IMR-90 (cell line): ENCODE measurements around the gene AGBL2. TPM values are rescaled to one million over a fixed set of nuclear protein-coding genes. Genes with fewer than 3 reads are reported as not detected.

ENCODE experiments used
- ATAC-seq: fragments of 200-7000 bp; cut with Tn5 transposase; 2 replicates; pipeline ENCODE4 v1.9.1; 2020; ENCODE audit warnings: low read depth, mild to moderate bottlenecking, moderate library complexity
- BruUV-seq: library from RNA; stranded (reverse); fragments of 400-500 nt; replicated peaks from 2 replicates; lab custom pipeline; 2021; lab: Mats Ljungman, UMichigan
- CTCF ChIA-PET: fragments of 300-600 bp; formaldehyde crosslinking; extraction: SDS; loops from one replicate; lab custom pipeline; 2021; ENCODE audit warnings: antibody characterized with exemption; lab: Yijun Ruan, JAX
- POLR2A ChIA-PET: fragments of 300-600 bp; sonication (Branson Sonifier 250); formaldehyde crosslinking; loops from one replicate; lab custom pipeline; 2022; ENCODE audit warnings: antibody characterized with exemption; ENCODE audit not compliant: unreplicated experiment; lab: Charles Lee
- DNase-seq: peaks from one replicate; pipeline ENCODE4 v3.0.0; 2013
- H2AFZ ChIP-seq: replicated peaks from 2 replicates; pipeline ENCODE3; 2013; ENCODE audit warnings: low read length, mild to moderate bottlenecking; ENCODE audit not compliant: poor library complexity
- H2AK5ac ChIP-seq: 2 replicates; pipeline ENCODE4 v1.6.1; 2013; ENCODE audit warnings: low read depth, low read length, inconsistent platforms
- H2AK9ac ChIP-seq: replicated peaks from 2 replicates; pipeline ENCODE3; 2013; ENCODE audit warnings: mild to moderate bottlenecking, low read depth, low read length, moderate library complexity; ENCODE audit not compliant: poor library complexity
- H2BK120ac ChIP-seq: 2 replicates; pipeline ENCODE4 v1.6.1; 2013; ENCODE audit warnings: low read depth, low read length, inconsistent platforms
- H2BK15ac ChIP-seq: 3 replicates; pipeline ENCODE4 v1.6.1; 2013; ENCODE audit warnings: low read depth, low read length, inconsistent platforms
- H2BK20ac ChIP-seq: 2 replicates; pipeline ENCODE4 v1.6.1; 2013; ENCODE audit warnings: low read depth, mild to moderate bottlenecking, inconsistent platforms, low read length, moderate library complexity
- H2BK5ac ChIP-seq: 2 replicates; pipeline ENCODE4 v1.6.1; 2013; ENCODE audit warnings: mild to moderate bottlenecking, low read depth, low read length, inconsistent platforms; ENCODE audit not compliant: poor library complexity, severe bottlenecking
- H3K14ac ChIP-seq: replicated peaks from 2 replicates; pipeline ENCODE4 v1.6.1; 2013; ENCODE audit warnings: low read depth, low read length, inconsistent platforms
- H3K18ac ChIP-seq: 2 replicates; pipeline ENCODE4 v1.6.1; 2013; ENCODE audit warnings: low read depth, low read length, control low read depth
- H3K23ac ChIP-seq: 2 replicates; pipeline ENCODE4 v1.6.1; 2013; ENCODE audit warnings: low read depth, low read length, inconsistent platforms
- H3K27ac ChIP-seq: 2 replicates; pipeline ENCODE4 v1.5.1; 2013; ENCODE audit warnings: mild to moderate bottlenecking, control low read depth, low read length; ENCODE audit not compliant: insufficient read depth
- H3K27me3 ChIP-seq: 2 replicates; pipeline ENCODE4 v1.6.1; 2013; ENCODE audit warnings: low read length; ENCODE audit not compliant: control insufficient read depth, insufficient read depth
- H3K36me3 ChIP-seq: 2 replicates; pipeline ENCODE4 v1.6.1; 2013; ENCODE audit warnings: low read length, mixed read lengths; ENCODE audit not compliant: control insufficient read depth, insufficient read depth
- H3K4ac ChIP-seq: 2 replicates; pipeline ENCODE4 v1.6.1; 2013; ENCODE audit warnings: low read depth, low read length, inconsistent platforms
- H3K4me1 ChIP-seq: 2 replicates; pipeline ENCODE4 v1.6.1; 2013; ENCODE audit warnings: low read length, mixed read lengths; ENCODE audit not compliant: control insufficient read depth, insufficient read depth
- H3K4me2 ChIP-seq: 2 replicates; pipeline ENCODE4 v1.6.1; 2013; ENCODE audit warnings: low read depth, mild to moderate bottlenecking, control low read depth, low read length, moderate library complexity
- H3K4me3 ChIP-seq: 2 replicates; pipeline ENCODE4 v1.5.1; 2013; ENCODE audit warnings: low read depth, mild to moderate bottlenecking, control low read depth, low read length, moderate library complexity; ENCODE audit not compliant: insufficient read depth
- H3K56ac ChIP-seq: 2 replicates; pipeline ENCODE4 v1.6.1; 2013; ENCODE audit warnings: low read length, inconsistent platforms; ENCODE audit not compliant: insufficient read depth; ENCODE audit errors: extremely low read depth
- H3K79me1 ChIP-seq, 2 experiments: 2 replicates each; pipeline ENCODE4 v1.6.1; 2013; ENCODE audit warnings: low read length in 2 of 2, inconsistent platforms in 1 of 2, low read depth in 1 of 2
- H3K9ac ChIP-seq: 2 replicates; pipeline ENCODE4 v1.6.1; 2013; ENCODE audit warnings: low read depth, low read length, control low read depth
- H3K9me1 ChIP-seq: 2 replicates; pipeline ENCODE4 v1.6.1; 2013; ENCODE audit warnings: low read length, inconsistent platforms; ENCODE audit not compliant: insufficient read depth
- H3K9me3 ChIP-seq: 2 replicates; pipeline ENCODE4 v1.6.1; 2013; ENCODE audit warnings: low read length; ENCODE audit not compliant: control insufficient read depth, insufficient read depth
- H4K20me1 ChIP-seq: 2 replicates; pipeline ENCODE4 v1.6.1; 2013; ENCODE audit warnings: low read length, inconsistent platforms; ENCODE audit not compliant: insufficient read depth
- H4K5ac ChIP-seq: 2 replicates; pipeline ENCODE4 v1.6.1; 2013; ENCODE audit warnings: mild to moderate bottlenecking, low read depth, low read length, control low read depth
- H4K8ac ChIP-seq, 2 experiments: 2 replicates each; pipeline ENCODE4 v1.6.1; 2013; ENCODE audit warnings: low read depth in 2 of 2, low read length in 2 of 2, control low read depth in 1 of 2, inconsistent platforms in 1 of 2
- H4K91ac ChIP-seq: 2 replicates; pipeline ENCODE4 v1.6.1; 2013; ENCODE audit warnings: low read depth, low read length, inconsistent platforms; ENCODE audit not compliant: insufficient read depth
- BHLHE40 ChIP-seq: fragments of 150-350 bp; IDR thresholded peaks from 2 replicates; pipeline ENCODE4 v1.6.1; 2016; ENCODE audit warnings: mild to moderate bottlenecking, low read depth, low read length
- CEBPB ChIP-seq: IDR thresholded peaks from 2 replicates; pipeline ENCODE4 v1.6.1; 2012; ENCODE audit warnings: low read depth, low read length, improper control_type of control experiment
- CHD1 ChIP-seq: IDR thresholded peaks from 2 replicates; pipeline ENCODE4 v1.6.1; 2012; ENCODE audit warnings: low read depth, low read length, improper control_type of control experiment
- CTCF ChIP-seq: conservative IDR thresholded peaks from 2 replicates; pipeline ENCODE4 v1.5.1; 2012; ENCODE audit warnings: mild to moderate bottlenecking, low read depth, low read length, improper control_type of control experiment
- ELK1 ChIP-seq: fragments of 150-350 bp; IDR thresholded peaks from 2 replicates; pipeline ENCODE4 v1.6.1; 2016; ENCODE audit warnings: low read depth, mild to moderate bottlenecking, low read length, moderate library complexity, borderline replicate concordance
- FOS ChIP-seq: fragments of 150-350 bp; IDR thresholded peaks from 2 replicates; pipeline ENCODE4 v1.6.1; 2016; ENCODE audit warnings: low read depth, low read length
- MAFK ChIP-seq: IDR thresholded peaks from 2 replicates; pipeline ENCODE4 v1.6.1; 2012; ENCODE audit warnings: low read depth, low read length, improper control_type of control experiment
- MAZ ChIP-seq: IDR thresholded peaks from 2 replicates; pipeline ENCODE4 v1.6.1; 2012; ENCODE audit warnings: low read depth, mild to moderate bottlenecking, low read length, improper control_type of control experiment, moderate library complexity, borderline replicate concordance
- MXI1 ChIP-seq: IDR thresholded peaks from 2 replicates; pipeline ENCODE4 v1.6.1; 2012; ENCODE audit warnings: low read depth, mild to moderate bottlenecking, low read length, moderate library complexity, borderline replicate concordance
- NFE2L2 ChIP-seq: fragments of 150-350 bp; IDR thresholded peaks from 2 replicates; pipeline ENCODE4 v1.6.1; 2016; ENCODE audit warnings: low read depth, mild to moderate bottlenecking, low read length
- POLR2A ChIP-seq: IDR thresholded peaks from 2 replicates; pipeline ENCODE4 v1.6.1; 2012; ENCODE audit warnings: mild to moderate bottlenecking, low read depth, low read length
- RAD21 ChIP-seq: IDR thresholded peaks from 2 replicates; pipeline ENCODE4 v1.6.1; 2012; ENCODE audit warnings: low read length, improper control_type of control experiment
- RCOR1 ChIP-seq: IDR thresholded peaks from 2 replicates; pipeline ENCODE4 v1.6.1; 2012; ENCODE audit warnings: mild to moderate bottlenecking, low read length, improper control_type of control experiment; ENCODE audit not compliant: insufficient replicate concordance
- RFX5 ChIP-seq: IDR thresholded peaks from 2 replicates; pipeline ENCODE4 v1.8.0; 2012; ENCODE audit warnings: low read depth, mild to moderate bottlenecking, low read length, moderate library complexity
- SMC3 ChIP-seq: fragments of 150-350 bp; IDR thresholded peaks from 2 replicates; pipeline ENCODE4 v1.6.1; 2016; ENCODE audit warnings: low read depth, mild to moderate bottlenecking, antibody characterized with exemption, low read length, moderate library complexity
- USF2 ChIP-seq: fragments of 150-350 bp; IDR thresholded peaks from 2 replicates; pipeline ENCODE4 v1.6.1; 2017; ENCODE audit warnings: mild to moderate bottlenecking, antibody characterized with exemption, low read length, low read depth
- WGBS, 2 experiments: methylation state at CpG; one replicate each; pipeline versions ENCODE4 v1.1.5 to v1.1.7; 2013; ENCODE audit warnings: missing lambda C conversion rate in 2 of 2; ENCODE audit not compliant: insufficient read length in 1 of 2; ENCODE audit errors: extremely low coverage in 2 of 2; 5-methylcytosine and 5-hydroxymethylcytosine counted together
- dilution Hi-C: fragments of 300-500 bp; cut with HindIII; formaldehyde crosslinking; loops from one replicate; pipeline ENCODE4 v1.14.3; 2018; ENCODE audit warnings: low sequenced_read_pairs; ENCODE audit not compliant: unreplicated experiment
- in situ Hi-C: fragments of 300-500 bp; cut with MboI; formaldehyde crosslinking; loops from 3 replicates; pipeline ENCODE4 v1.14.3; 2019; ENCODE audit warnings: low sequenced_read_pairs, inconsistent platforms, mixed read lengths
- intact Hi-C: fragments of 100-400 bp; cut with micrococcal nuclease; formaldehyde crosslinking; loops from 2 replicates; pipeline ENCODE4 v1.10.0; 2022
- polyA plus RNA-seq, 3 experiments: library from polyadenylated mRNA; depleted of rRNA; stranded (reverse); fragments of >200 nt; gene quantifications; 2 replicates each; pipeline ENCODE4 v1.2.3, GENCODE V29; 2012; ENCODE audit warnings: low replicate concordance in 1 of 3
- total RNA-seq: library from RNA; depleted of rRNA; stranded (reverse); fragments of >200 nt; gene quantifications from 2 replicates; pipeline ENCODE4 v1.2.3, GENCODE V29; 2012

AGBL2 gene
- total and polyA plus RNA-seq, 2 of the 4 experiments (the other 2 are of a cell fraction) = 0.36 to 1.2 TPM

- POLR2A ChIA-PET = no interaction called here
- peaks cover 8% of the 10 kb centered on the region for H3K4me1 ChIP-seq
Measured at GRCh38 chr11:47609675-47610074, 105.5 kb downstream of the AGBL2 start.

More at GRCh38 chr11:47609675-47610074, 105.5 kb downstream of the AGBL2 start:
- in situ Hi-C loops (loop anchor here (10.0 kb wide), 1 partner anchor 125 kb away; no protein-coding TSS in a partner anchor), dilution Hi-C loops (no loop called here), intact Hi-C loops (no loop called here)
- WGBS, 2 experiments = 71% methylated on average over 3 of the region's 3 CpGs; no CpG with 5 or more reads in 1 of the 2 experiments
- Histone ChIP-seq H3K27ac (no peak overlapping the region), H3K4ac (no peak overlapping the region), H3K23ac (no peak overlapping the region), H3K9me1 (peaks cover 6% of the 10 kb centered on the region), H2AK9ac (no peak overlapping the region), H3K56ac (no peak overlapping the region), H3K27me3 (no peaks in the 10 kb centered on the region), H3K36me3 (peaks cover 4% of the 10 kb centered on the region; the same call in 1 of the 2 replicates), H2BK15ac (no peak overlapping the region), H2BK5ac (no peak overlapping the region), H4K5ac (no peak overlapping the region), H2BK20ac (no peak overlapping the region), H4K20me1 (peaks cover 7% of the 10 kb centered on the region; the same call in 1 of the 2 replicates), H3K4me3 (no peak overlapping the region), H3K4me2 (no peak overlapping the region), H2AFZ (no peak overlapping the region), H3K79me1 (no peaks in the 10 kb centered on the region), H3K14ac (no peak overlapping the region), H2AK5ac (no peak overlapping the region), H3K9ac (no peak overlapping the region), H4K91ac (no peak overlapping the region), H3K9me3 (no peaks in the 10 kb centered on the region), H4K8ac (no peak overlapping the region), H3K18ac (no peak overlapping the region), H2BK120ac (no peak overlapping the region)
- ATAC-seq (no peak), DNase-seq (no peak)
- CTCF ChIA-PET = no interaction called here
- TF ChIP-seq BHLHE40 (no peak), MAFK (no peak), MXI1 (no peak), CEBPB (no peak), RCOR1 (no peak), RAD21 (no peak), MAZ (no peak), ELK1 (no peak), POLR2A (no peak), RFX5 (no peak), SMC3 (no peak), FOS (no peak), CTCF (no peak), NFE2L2 (no peak), USF2 (no peak), CHD1 (no peak)
- BruUV-seq = no TSS peak
